H9 (cell line): ENCODE results near the gene C10orf62. TPM values are rescaled to one million over a fixed set of nuclear protein-coding genes. Genes with fewer than 3 reads are reported as not detected.

Experiments
- DNase-seq: peaks from one replicate; pipeline ENCODE4 v3.0.0-alpha.2; 2017
- H2AFZ ChIP-seq: one replicate; pipeline ENCODE4 v1.6.1; 2013; ENCODE audit warnings: mild to moderate bottlenecking, low read length, control low read depth, moderate library complexity
- H2AK5ac ChIP-seq: 2 replicates; pipeline ENCODE4 v1.6.1; 2013; ENCODE audit warnings: low read length, control low read depth, mixed read lengths; ENCODE audit not compliant: insufficient read length
- H2BK120ac ChIP-seq: one replicate; pipeline ENCODE4 v1.6.1; 2013; ENCODE audit warnings: low read depth, mild to moderate bottlenecking, low read length, control low read depth, inconsistent platforms; ENCODE audit not compliant: poor library complexity, severe bottlenecking
- H2BK12ac ChIP-seq: 2 replicates; pipeline ENCODE4 v1.6.1; 2013; ENCODE audit warnings: low read length, control low read depth, mixed read lengths, low read depth; ENCODE audit not compliant: insufficient read length
- H2BK15ac ChIP-seq: 2 replicates; pipeline ENCODE4 v1.6.1; 2013; ENCODE audit warnings: low read depth, low read length, control low read depth
- H2BK20ac ChIP-seq: one replicate; pipeline ENCODE4 v1.6.1; 2013; ENCODE audit warnings: low read depth, mild to moderate bottlenecking, low read length, control low read depth, inconsistent platforms; ENCODE audit not compliant: poor library complexity, severe bottlenecking
- H2BK5ac ChIP-seq: 2 replicates; pipeline ENCODE4 v1.6.1; 2013; ENCODE audit warnings: low read length, control low read depth, mixed read lengths; ENCODE audit not compliant: insufficient read length
- H3K14ac ChIP-seq: 2 replicates; pipeline ENCODE4 v1.6.1; 2013; ENCODE audit warnings: low read length, control low read depth; ENCODE audit not compliant: insufficient read depth
- H3K18ac ChIP-seq: 2 replicates; pipeline ENCODE4 v1.6.1; 2013; ENCODE audit warnings: low read depth, mild to moderate bottlenecking, mixed read lengths, low read length, control low read depth; ENCODE audit not compliant: insufficient read length
- H3K23ac ChIP-seq: 2 replicates; pipeline ENCODE4 v1.6.1; 2013; ENCODE audit warnings: low read length, control low read depth, mixed read lengths, low read depth; ENCODE audit not compliant: insufficient read length
- H3K23me2 ChIP-seq: 2 replicates; pipeline ENCODE4 v1.6.1; 2013; ENCODE audit warnings: low read depth, mild to moderate bottlenecking, mixed read lengths, low read length, control low read depth; ENCODE audit not compliant: insufficient read length, poor library complexity, severe bottlenecking
- H3K27ac ChIP-seq: 2 replicates; pipeline ENCODE4 v1.5.1; 2013; ENCODE audit warnings: low read length, control low read depth, mixed read lengths, low read depth; ENCODE audit not compliant: insufficient read length
- H3K27me3 ChIP-seq: 2 replicates; pipeline ENCODE4 v1.6.1; 2013; ENCODE audit warnings: low read length, control low read depth, inconsistent platforms; ENCODE audit not compliant: insufficient read depth
- H3K4ac ChIP-seq: 2 replicates; pipeline ENCODE4 v1.6.1; 2013; ENCODE audit warnings: low read depth, mild to moderate bottlenecking, control low read depth, inconsistent platforms, low read length, moderate library complexity
- H3K4me1 ChIP-seq: 2 replicates; pipeline ENCODE4 v1.6.1; 2013; ENCODE audit warnings: low read length, control low read depth, inconsistent platforms; ENCODE audit not compliant: insufficient read depth
- H3K4me2 ChIP-seq: 2 replicates; pipeline ENCODE4 v1.6.1; 2013; ENCODE audit warnings: low read length, control low read depth, mixed read lengths; ENCODE audit not compliant: insufficient read length, insufficient read depth
- H3K56ac ChIP-seq: 2 replicates; pipeline ENCODE4 v1.6.1; 2013; ENCODE audit warnings: low read depth, mild to moderate bottlenecking, mixed read lengths, low read length, control low read depth; ENCODE audit not compliant: insufficient read length
- H3K79me1 ChIP-seq: 2 replicates; pipeline ENCODE4 v1.6.1; 2013; ENCODE audit warnings: low read depth, mild to moderate bottlenecking, moderate library complexity, low read length, control low read depth, inconsistent platforms; ENCODE audit not compliant: insufficient read depth, poor library complexity, severe bottlenecking
- H3K79me2 ChIP-seq: 2 replicates; pipeline ENCODE4 v1.6.1; 2013; ENCODE audit warnings: low read length, control low read depth, inconsistent platforms; ENCODE audit not compliant: insufficient read depth
- H3K9ac ChIP-seq: 2 replicates; pipeline ENCODE4 v1.6.1; 2013; ENCODE audit warnings: low read length, control low read depth, mixed read lengths; ENCODE audit not compliant: insufficient read length; ENCODE audit errors: extremely low read depth
- H3K9me3 ChIP-seq: one replicate; pipeline ENCODE4 v1.6.1; 2013; ENCODE audit warnings: low read depth, low read length, inconsistent platforms; ENCODE audit not compliant: control insufficient read depth
- H3T11ph ChIP-seq: one replicate; pipeline ENCODE4 v1.6.1; 2013; ENCODE audit warnings: mild to moderate bottlenecking, low read length, control low read depth, inconsistent platforms
- H4K20me1 ChIP-seq: one replicate; pipeline ENCODE4 v1.6.1; 2013; ENCODE audit not compliant: control insufficient read depth, insufficient read length, insufficient read depth
- H4K5ac ChIP-seq: 2 replicates; pipeline ENCODE4 v1.6.1; 2013; ENCODE audit warnings: low read depth, mild to moderate bottlenecking, mixed read lengths, low read length, control low read depth; ENCODE audit not compliant: insufficient read length
- H4K8ac ChIP-seq: replicated peaks from 2 replicates; pipeline ENCODE4 v1.6.1; 2013; ENCODE audit warnings: low read length, control low read depth, mixed read lengths, low read depth; ENCODE audit not compliant: insufficient read length
- H4K91ac ChIP-seq: 2 replicates; pipeline ENCODE4 v1.6.1; 2013; ENCODE audit warnings: low read depth, mild to moderate bottlenecking, moderate library complexity, mixed read lengths, low read length, control low read depth; ENCODE audit not compliant: insufficient read length
- H3K27ac Mint-ChIP-seq, 3 experiments: 2 replicates in 2 of 3; 3 replicates in 1 of 3; pipeline ENCODE4 v1.8.0; 2020 to 2021; ENCODE audit warnings: mixed read lengths in 3 of 3, mild to moderate bottlenecking in 1 of 3, moderate library complexity in 1 of 3
- H3K27me3 Mint-ChIP-seq: 2 replicates; pipeline ENCODE4 v1.8.0; 2021; ENCODE audit warnings: low read depth, mild to moderate bottlenecking, moderate library complexity, mixed read lengths
- H3K36me3 Mint-ChIP-seq, 3 experiments: 2 replicates in 2 of 3; 3 replicates in 1 of 3; pipeline ENCODE4 v1.8.0; 2020 to 2021; ENCODE audit warnings: low read depth in 3 of 3, mixed read lengths in 3 of 3; ENCODE audit not compliant: insufficient read depth in 1 of 3
- H3K4me1 Mint-ChIP-seq, 2 experiments: 2 replicates each; pipeline ENCODE4 v1.8.0; 2020; ENCODE audit warnings: mixed read lengths in 2 of 2
- H3K4me3 Mint-ChIP-seq, 2 experiments: 2 replicates in 1 of 2; 3 replicates in 1 of 2; pipeline ENCODE4 v1.8.0; 2020 to 2021; ENCODE audit warnings: mild to moderate bottlenecking in 2 of 2, mixed read lengths in 2 of 2, moderate library complexity in 1 of 2
- H3K9me3 Mint-ChIP-seq, 2 experiments: 2 replicates in 1 of 2; 3 replicates in 1 of 2; pipeline ENCODE4 v1.8.0; 2020; ENCODE audit warnings: mild to moderate bottlenecking in 2 of 2, mixed read lengths in 2 of 2, moderate library complexity in 1 of 2
- CTCF ChIP-seq: fragments of 200-600 bp; sonication (generic); conservative IDR thresholded peaks from 3 replicates; pipeline ENCODE4 v1.8.0; 2021; ENCODE audit warnings: antibody characterized with exemption, mild to moderate bottlenecking
- WGBS: extraction: QIAGEN DNeasy Blood & Tissue Kit; methylation state at CpG from one replicate; pipeline ENCODE4 v1.1.7; 2013; ENCODE audit warnings: missing lambda C conversion rate, low lambda C conversion rate, mixed read lengths; ENCODE audit not compliant: insufficient read length; ENCODE audit errors: extremely low coverage; 5-methylcytosine and 5-hydroxymethylcytosine counted together
- total RNA-seq: library from RNA; stranded (reverse); gene quantifications from 2 replicates; pipeline ENCODE4 v1.2.1, GENCODE V29; 2021

C10orf62 gene
- total RNA-seq, 1 experiment from 2014 or later, result 0.31 TPM

- no peak overlapping the region for H2BK15ac ChIP-seq
- Mint-ChIP-seq H3K36me3 (no peaks in the 10 kb centered on the region), H3K9me3 (no peaks in the 10 kb centered on the region), H3K4me1 (peaks cover 6 to 11% of the 10 kb centered on the region in 2 experiments; a peak in 3 of 4 replicates), H3K27ac (no peak overlapping the region), H3K4me3 (no peak overlapping the region; a peak in 1 of 5 replicates), H3K27me3 (no peaks in the 10 kb centered on the region; the same call in 1 of the 2 replicates)
- H3K27me3 ChIP-seq, result no peaks in the 10 kb centered on the region
- no peaks in the 10 kb centered on the region for H3K9me3 ChIP-seq
- H2BK5ac ChIP-seq, result no peak overlapping the region
- H3K56ac ChIP-seq, result no peak overlapping the region
- H3K4ac ChIP-seq, result no peak overlapping the region
- no peak overlapping the region for H4K91ac ChIP-seq
- H3K23me2 ChIP-seq, result no peaks in the 10 kb centered on the region
- no peak overlapping the region for H2BK12ac ChIP-seq
- no peaks in the 10 kb centered on the region for H3K79me1 ChIP-seq
- no peak overlapping the region for H4K5ac ChIP-seq
- no peaks in the 10 kb centered on the region for H3K4me1 ChIP-seq
- H3K79me2 ChIP-seq, result no peaks in the 10 kb centered on the region
- H2BK20ac ChIP-seq, result no peak overlapping the region
- no peak overlapping the region for H3K18ac ChIP-seq
- H4K8ac ChIP-seq, result no peak overlapping the region
- no CpG with 5 or more reads among the region's 2 CpGs for WGBS
- H2BK120ac ChIP-seq, result no peak overlapping the region
- no peak for TF ChIP-seq CTCF
- no peak overlapping the region for H3K27ac ChIP-seq
- H3K9ac ChIP-seq, result no peak overlapping the region
- no peaks in the 10 kb centered on the region for H4K20me1 ChIP-seq
- H2AK5ac ChIP-seq, result no peak overlapping the region
- H3T11ph ChIP-seq, result no peak overlapping the region
- DNase-seq, result no peak
- no peak overlapping the region for H3K4me2 ChIP-seq
- no peak overlapping the region for H3K14ac ChIP-seq
- H2AFZ ChIP-seq, result no peak overlapping the region
- H3K23ac ChIP-seq, result no peak overlapping the region
These were observed 8.3 kb downstream of the C10orf62 start for GRCh38 chr10:97597778-97598177.
